PC-9 (cell line): ENCODE results near the gene TMEM132D.

Experiments used
- CTCF ChIP-seq: fragments of 200-600 bp; sonication (generic); conservative IDR thresholded peaks from 2 replicates; pipeline ENCODE4 v1.6.1; 2017; ENCODE audit warnings: mixed run types, antibody characterized with exemption, mild to moderate bottlenecking, moderate library complexity
- EZH2 ChIP-seq: fragments of 200-600 bp; sonication (generic); IDR thresholded peaks from 2 replicates; pipeline ENCODE4 v1.8.0; 2017; ENCODE audit warnings: antibody characterized with exemption, low read depth

- TF ChIP-seq CTCF (no peak), EZH2 (no peak)
Measured at GRCh38 chr12:129325566-129325965, 578.3 kb downstream of the TMEM132D start.
